Stimulated activated CD4-positive, alpha-beta T cell treated with anti-CD3 and anti-CD28 coated beads, Interleukin-15, amount 100 ng/mL, for 1 hour (primary cell): ENCODE data around the gene APOE.
A peak's percentile ranks its signal among the peaks of the same experiment; 100 is the strongest.

Experiments used
- DNase-seq, 2 donors: peaks; one replicate each; pipeline ENCODE4 v3.0.0-alpha.2; 2020; ENCODE audit warnings: low read depth in 1 of 2, low spot score in 1 of 2

Gene APOE

GRCh38 chr19:44951179-44952159, 45.9 kb downstream of the APOE start:
- peak in 1 of 2 donors; percentile 34 for DNase-seq

GRCh38 chr19:44954278-44954648, 48.7 kb downstream of the APOE start:
- no peak for DNase-seq

GRCh38 chr19:44954649-44955504, 49.3 kb downstream of the APOE start, which contains the start of gene CLPTM1:
TSS of gene CLPTM1 (plus strand) at chr19:44955380. CDS start at chr19:44955396, 16 bp downstream.
- peak; percentile 92 to 96 for DNase-seq

- no peak for DNase-seq
Measured at GRCh38 chr19:44955505-44956439, 50.2 kb downstream of the APOE start.

- no peak for DNase-seq
Measured at GRCh38 chr19:44957526-44957925, 51.9 kb downstream of the APOE start.

GRCh38 chr19:44958090-44958489, 52.5 kb downstream of the APOE start:
- no peak for DNase-seq
